GM12878 (cell line): ENCODE measurements around the gene SH2D6. TPM values are rescaled to one million over a fixed set of nuclear protein-coding genes. Genes with fewer than 3 reads are reported as not detected.

ENCODE experiments used
- ATAC-seq: fragments of 200-7000 bp; cut with Tn5 transposase; 3 replicates; pipeline ENCODE4 v1.9.1; 2020; ENCODE audit warnings: mild to moderate bottlenecking, moderate library complexity
- BruUV-seq: library from RNA; stranded (reverse); fragments of 400-500 nt; replicated peaks from 2 replicates; lab custom pipeline; 2021; lab: Mats Ljungman, UMichigan
- CTCF ChIA-PET: fragments of 300-600 bp; sonication (Branson Sonifier 250); formaldehyde crosslinking; extraction: SDS; loops from one replicate; lab custom pipeline; 2021; ENCODE audit warnings: inconsistent platforms; lab: Yijun Ruan, JAX
- POLR2A ChIA-PET: fragments of 350-600 bp; formaldehyde crosslinking; extraction: SDS; loops from one replicate; lab custom pipeline; 2021; ENCODE audit warnings: inconsistent platforms; lab: Charles Lee
- RAD21 ChIA-PET: fragments of 300-600 bp; sonication (Branson Sonifier 250); formaldehyde crosslinking; loops from one replicate; lab custom pipeline; 2023; ENCODE audit warnings: antibody characterized with exemption; ENCODE audit not compliant: unreplicated experiment; lab: Charles Lee
- SMC1A ChIA-PET: fragments of 300-600 bp; sonication (Branson Sonifier 250); formaldehyde crosslinking; loops from one replicate; lab custom pipeline; 2023; ENCODE audit not compliant: unreplicated experiment, uncharacterized antibody; lab: Charles Lee
- DNase-seq: peaks from one replicate; pipeline ENCODE4 v3.0.0-alpha.2; 2011; ENCODE audit warnings: low read depth, low spot score
- FAIRE-seq: peaks from 3 replicates; lab custom pipeline; 2011; peaks lifted over from hg19 to GRCh38; lab: Jason Lieb, UNC
- H2AFZ ChIP-seq: 2 replicates; pipeline ENCODE4 v1.6.0; 2011; ENCODE audit warnings: low read depth, low read length, control low read depth; ENCODE audit not compliant: control insufficient read depth
- H3K27ac ChIP-seq: 2 replicates; pipeline ENCODE4 v1.5.1; 2011; ENCODE audit warnings: control low read depth; ENCODE audit not compliant: control insufficient read depth, insufficient read depth
- H3K27me3 ChIP-seq, 2 experiments: replicated peaks in 1 of 2; 2 replicates each; pipeline versions ENCODE4 v1.6.0 to v1.6.1; 2011; ENCODE audit warnings: low read length in 1 of 2; ENCODE audit not compliant: control insufficient read depth in 2 of 2, insufficient read depth in 2 of 2
- H3K36me3 ChIP-seq, 2 experiments: 2 replicates each; pipeline ENCODE4 v1.5.1; 2011; ENCODE audit warnings: low read length in 1 of 2; ENCODE audit not compliant: control insufficient read depth in 2 of 2, insufficient read depth in 2 of 2
- H3K4me1 ChIP-seq: 2 replicates; pipeline ENCODE4 v1.6.1; 2011; ENCODE audit warnings: mild to moderate bottlenecking, low read length, moderate library complexity, mixed read lengths; ENCODE audit not compliant: control insufficient read depth, insufficient read depth
- H3K4me2 ChIP-seq: 2 replicates; pipeline ENCODE4 v1.6.0; 2011; ENCODE audit warnings: control low read depth; ENCODE audit not compliant: control insufficient read depth, insufficient read depth
- H3K4me3 ChIP-seq: fragments of 200-600 bp; sonication (generic); 2 replicates; pipeline ENCODE4 v1.5.1; 2016
- H3K79me2 ChIP-seq: 2 replicates; pipeline ENCODE4 v1.6.0; 2011; ENCODE audit warnings: low read length; ENCODE audit not compliant: control insufficient read depth, insufficient read depth
- H3K9ac ChIP-seq: 2 replicates; pipeline ENCODE4 v1.8.0; 2011; ENCODE audit warnings: low read length, control low read depth, mixed read lengths; ENCODE audit not compliant: control insufficient read depth, insufficient read depth
- H3K9me3 ChIP-seq: replicated peaks from 3 replicates; pipeline ENCODE4 v1.5.1; 2011; ENCODE audit warnings: mild to moderate bottlenecking, low read length; ENCODE audit not compliant: control insufficient read depth, insufficient read depth
- H4K20me1 ChIP-seq: 2 replicates; pipeline ENCODE4 v1.6.0; 2011; ENCODE audit not compliant: control insufficient read depth, insufficient read depth
- DPF2 ChIP-seq: fragments of 450-650 bp; IDR thresholded peaks from 2 replicates; pipeline ENCODE4 v1.6.1; 2017; ENCODE audit warnings: mild to moderate bottlenecking
- E2F4 ChIP-seq: IDR thresholded peaks from 2 replicates; pipeline ENCODE4 v1.6.1; 2012; ENCODE audit warnings: low read depth, low read length, improper control_type of control experiment
- KAT2A ChIP-seq: conservative IDR thresholded peaks from 2 replicates; pipeline ENCODE4 v1.6.1; 2011; ENCODE audit warnings: low read depth, low read length; ENCODE audit not compliant: control insufficient read depth
- WGBS: methylation state at CpG from one replicate; pipeline ENCODE4 v1.1.6; 2016; ENCODE audit warnings: low lambda C conversion rate; ENCODE audit not compliant: insufficient replicate concordance, insufficient coverage; ENCODE audit errors: missing lambda C conversion rate; 5-methylcytosine and 5-hydroxymethylcytosine counted together
- in situ Hi-C: fragments of 300-500 bp; cut with MboI; formaldehyde crosslinking; loops from 9 replicates; pipeline ENCODE4 v1.14.3; 2018; ENCODE audit warnings: mixed read lengths
- intact Hi-C: fragments of 100-400 bp; cut with micrococcal nuclease; formaldehyde crosslinking; loops from one replicate; pipeline ENCODE4 v1.14.2; 2022; ENCODE audit not compliant: unreplicated experiment
- polyA plus RNA-seq, 11 experiments: library from polyadenylated mRNA; depleted of rRNA in 4 of 11; unstranded in 6 of 11; stranded (reverse) in 5 of 11; fragments of >200 nt; fragmentation: Nextera tagmentation in 4 of 11; fragmentation: Illumina TruSeq in 1 of 11; extraction: Ambion mirVana in 4 of 11; extraction: Trizol in 1 of 11; gene quantifications; 1 replicate in 1 of 11; 2 replicates in 10 of 11; pipeline versions ENCODE4 v1.2.1 to v1.2.3, GENCODE V29; 2011 to 2016; ENCODE audit warnings: inconsistent platforms in 2 of 11, missing spikeins in 2 of 11, low read depth in 1 of 11
- total RNA-seq, 4 experiments: library from RNA; depleted of rRNA in 3 of 4; stranded (reverse); fragments of >200 nt in 3 of 4; fragmentation: Illumina TruSeq in 1 of 4; extraction: Trizol in 1 of 4; gene quantifications; 2 replicates each; pipeline versions ENCODE4 v1.2.1 to v1.2.3, GENCODE V29; 2013 to 2021

The SH2D6 gene
- total and polyA plus RNA-seq, 10 of the 15 experiments (the other 5 are each of a cell fraction or from before 2014, with no cell fraction given): 0.23 to 0.59 (median 0.34) TPM; not detected in 6

- H3K27me3 ChIP-seq: 0 out of 4 replicates have a peak, but pooled peaks cover 0 to 1% of the 10 kb centered on the region in 2 experiments
- no peaks in the 10 kb centered on the region for H3K36me3 ChIP-seq
- peak; percentile 56 for ATAC-seq
- no peak overlapping the region for H3K4me3 ChIP-seq
- RAD21 ChIA-PET: interaction anchor here (0.7 kb wide), 1 partner anchor 84 kb away, joined by 3 read pairs; no protein-coding TSS in a partner anchor
- no peak for DNase-seq
- CTCF ChIA-PET: interaction anchor here (0.6 to 2.8 kb wide), 3 partner anchors 49 to 176 kb away, joined by 3 to 10 read pairs (median 3); partner anchors contain the start of genes MAT2A and SH2D6
- in situ Hi-C loops (no loop called here), intact Hi-C loops (no loop called here)
- H3K4me1 ChIP-seq: no peaks in the 10 kb centered on the region
- WGBS: 48% methylated on average over 8 of the region's 8 CpGs
- H3K27ac ChIP-seq: no peak overlapping the region
- POLR2A ChIA-PET: no interaction called here
- TF ChIP-seq KAT2A (no peak), DPF2 (0 out of 2 replicates have a peak, but pooled peaks have one; percentile 15)
- no TSS peak for BruUV-seq
- no peak overlapping the region for H3K4me2 ChIP-seq
- FAIRE-seq: no peak
- H3K79me2 ChIP-seq: no peaks in the 10 kb centered on the region
- no peak overlapping the region for H2AFZ ChIP-seq
- no peaks in the 10 kb centered on the region for H3K9me3 ChIP-seq
- SMC1A ChIA-PET: interaction anchor here (0.9 to 1.4 kb wide), 4 partner anchors 11 to 50 kb away, joined by 3 to 5 read pairs (median 4); no protein-coding TSS in a partner anchor
- no peak overlapping the region for H3K9ac ChIP-seq
- H4K20me1 ChIP-seq: no peaks in the 10 kb centered on the region
These were observed 49.7 kb downstream of the SH2D6 start for GRCh38 chr2:85468096-85468703.

GRCh38 chr2:85468704-85469349 is 50.3 kb downstream of the SH2D6 start:
- Histone ChIP-seq H3K36me3 (no peaks in the 10 kb centered on the region), H3K27me3 (0 out of 4 replicates have a peak, but pooled peaks cover 0 to 2% of the 10 kb centered on the region in 2 experiments), H3K9ac (no peak overlapping the region), H2AFZ (no peak overlapping the region), H3K9me3 (no peaks in the 10 kb centered on the region), H3K4me2 (no peak overlapping the region), H3K79me2 (no peaks in the 10 kb centered on the region), H3K4me3 (no peak overlapping the region), H3K27ac (no peak overlapping the region), H4K20me1 (no peaks in the 10 kb centered on the region), H3K4me1 (no peaks in the 10 kb centered on the region)
- CTCF ChIA-PET: interaction anchor here (1.2 to 2.8 kb wide), 3 partner anchors 49 to 71 kb away, joined by 3 to 10 read pairs (median 3); partner anchors contain the start of genes MAT2A and SH2D6
- in situ Hi-C loops (no loop called here), intact Hi-C loops (no loop called here)
- no TSS peak for BruUV-seq
- RAD21 ChIA-PET: interaction anchor here (0.7 kb wide), 1 partner anchor 83 kb away, joined by 3 read pairs; no protein-coding TSS in a partner anchor
- WGBS: 70% methylated on average over 12 of the region's 12 CpGs
- no peak for FAIRE-seq
- ATAC-seq: no peak; the same call in 2 of the 3 replicates
- DNase-seq: no peak
- POLR2A ChIA-PET: no interaction called here
- no peak for TF ChIP-seq E2F4
- SMC1A ChIA-PET: interaction anchor here (0.9 to 1.4 kb wide), 4 partner anchors 10 to 50 kb away, joined by 3 to 5 read pairs (median 4); no protein-coding TSS in a partner anchor
